Measurements from ENCODE around the gene USHBP1. TPM values are rescaled to one million over a fixed set of nuclear protein-coding genes. Genes with fewer than 3 reads are reported as not detected.

Gene USHBP1
- total RNA-seq, 1 experiment from 2014 or later: 12.3 TPM

DNA sequence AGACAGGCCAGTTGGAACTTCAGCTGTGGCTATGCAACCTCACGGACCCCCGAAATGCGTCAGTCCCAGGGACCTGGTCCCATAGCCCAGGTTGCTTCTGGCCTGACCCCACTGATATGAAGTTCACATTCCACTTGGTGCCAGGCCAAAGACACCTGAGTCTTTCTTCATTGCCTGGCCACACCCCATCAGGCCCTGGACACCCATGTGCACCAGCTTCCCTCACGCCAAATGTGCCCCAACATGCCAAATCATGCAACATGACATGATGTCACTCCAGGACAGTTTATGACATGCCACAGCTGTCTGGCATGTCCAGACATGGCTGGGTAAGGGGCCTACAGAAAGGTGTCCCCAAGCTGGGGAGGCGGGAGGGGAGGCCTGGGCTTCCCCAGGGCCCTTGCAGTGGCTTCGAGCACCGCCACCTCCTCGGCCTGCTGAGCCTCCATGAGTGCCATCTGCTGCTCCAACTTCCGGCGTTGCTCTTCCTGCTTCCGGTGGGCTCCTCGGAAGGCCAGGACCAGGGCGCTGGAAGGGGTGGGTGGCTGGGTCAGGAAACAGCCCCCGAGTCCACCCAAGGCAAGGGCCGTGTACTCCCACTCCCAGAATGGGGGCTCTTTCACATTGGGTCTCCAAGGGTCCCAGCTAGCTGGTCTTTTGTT, 14.5 kb downstream of the USHBP1 start:
- H3K4me1 Mint-ChIP-seq: peaks cover 30% of the 10 kb centered on the region
- no peaks in the 10 kb centered on the region for H3K9me3 Mint-ChIP-seq
- H3K27me3 Mint-ChIP-seq (ENCODE audit: low read depth): no peaks in the 10 kb centered on the region
- peak overlapping the region; percentile 99 for H3K27ac Mint-ChIP-seq
- TF ChIP-seq, protein P1, sequence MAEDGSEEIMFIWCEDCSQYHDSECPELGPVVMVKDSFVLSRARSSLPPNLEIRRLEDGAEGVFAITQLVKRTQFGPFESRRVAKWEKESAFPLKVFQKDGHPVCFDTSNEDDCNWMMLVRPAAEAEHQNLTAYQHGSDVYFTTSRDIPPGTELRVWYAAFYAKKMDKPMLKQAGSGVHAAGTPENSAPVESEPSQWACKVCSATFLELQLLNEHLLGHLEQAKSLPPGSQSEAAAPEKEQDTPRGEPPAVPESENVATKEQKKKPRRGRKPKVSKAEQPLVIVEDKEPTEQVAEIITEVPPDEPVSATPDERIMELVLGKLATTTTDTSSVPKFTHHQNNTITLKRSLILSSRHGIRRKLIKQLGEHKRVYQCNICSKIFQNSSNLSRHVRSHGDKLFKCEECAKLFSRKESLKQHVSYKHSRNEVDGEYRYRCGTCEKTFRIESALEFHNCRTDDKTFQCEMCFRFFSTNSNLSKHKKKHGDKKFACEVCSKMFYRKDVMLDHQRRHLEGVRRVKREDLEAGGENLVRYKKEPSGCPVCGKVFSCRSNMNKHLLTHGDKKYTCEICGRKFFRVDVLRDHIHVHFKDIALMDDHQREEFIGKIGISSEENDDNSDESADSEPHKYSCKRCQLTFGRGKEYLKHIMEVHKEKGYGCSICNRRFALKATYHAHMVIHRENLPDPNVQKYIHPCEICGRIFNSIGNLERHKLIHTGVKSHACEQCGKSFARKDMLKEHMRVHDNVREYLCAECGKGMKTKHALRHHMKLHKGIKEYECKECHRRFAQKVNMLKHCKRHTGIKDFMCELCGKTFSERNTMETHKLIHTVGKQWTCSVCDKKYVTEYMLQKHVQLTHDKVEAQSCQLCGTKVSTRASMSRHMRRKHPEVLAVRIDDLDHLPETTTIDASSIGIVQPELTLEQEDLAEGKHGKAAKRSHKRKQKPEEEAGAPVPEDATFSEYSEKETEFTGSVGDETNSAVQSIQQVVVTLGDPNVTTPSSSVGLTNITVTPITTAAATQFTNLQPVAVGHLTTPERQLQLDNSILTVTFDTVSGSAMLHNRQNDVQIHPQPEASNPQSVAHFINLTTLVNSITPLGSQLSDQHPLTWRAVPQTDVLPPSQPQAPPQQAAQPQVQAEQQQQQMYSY (CRISPR knock-in tag; IDR thresholded peaks at IDR 0.05): peak; percentile 56; the same call in 1 of the 2 replicates
- TF ChIP-seq, protein P2, sequence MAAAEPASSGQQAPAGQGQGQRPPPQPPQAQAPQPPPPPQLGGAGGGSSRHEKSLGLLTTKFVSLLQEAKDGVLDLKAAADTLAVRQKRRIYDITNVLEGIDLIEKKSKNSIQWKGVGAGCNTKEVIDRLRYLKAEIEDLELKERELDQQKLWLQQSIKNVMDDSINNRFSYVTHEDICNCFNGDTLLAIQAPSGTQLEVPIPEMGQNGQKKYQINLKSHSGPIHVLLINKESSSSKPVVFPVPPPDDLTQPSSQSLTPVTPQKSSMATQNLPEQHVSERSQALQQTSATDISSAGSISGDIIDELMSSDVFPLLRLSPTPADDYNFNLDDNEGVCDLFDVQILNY (CRISPR knock-in tag; IDR thresholded peaks at IDR 0.05): no peak
- no peak for ATAC-seq
- POLR2A ChIA-PET: no interaction called here
- H3K4me3 Mint-ChIP-seq: no peak overlapping the region
- DNase-seq (ENCODE audit: low spot score): no peak
- peaks cover 8% of the 10 kb centered on the region; the same call in 1 of the 2 replicates for H3K36me3 Mint-ChIP-seq
- CTCF ChIA-PET: interaction anchor here (1.0 to 3.8 kb wide), 4 partner anchors 10 to 198 kb away, joined by 3 to 38 read pairs (median 4); partner anchors contain the start of gene OCEL1

DNA sequence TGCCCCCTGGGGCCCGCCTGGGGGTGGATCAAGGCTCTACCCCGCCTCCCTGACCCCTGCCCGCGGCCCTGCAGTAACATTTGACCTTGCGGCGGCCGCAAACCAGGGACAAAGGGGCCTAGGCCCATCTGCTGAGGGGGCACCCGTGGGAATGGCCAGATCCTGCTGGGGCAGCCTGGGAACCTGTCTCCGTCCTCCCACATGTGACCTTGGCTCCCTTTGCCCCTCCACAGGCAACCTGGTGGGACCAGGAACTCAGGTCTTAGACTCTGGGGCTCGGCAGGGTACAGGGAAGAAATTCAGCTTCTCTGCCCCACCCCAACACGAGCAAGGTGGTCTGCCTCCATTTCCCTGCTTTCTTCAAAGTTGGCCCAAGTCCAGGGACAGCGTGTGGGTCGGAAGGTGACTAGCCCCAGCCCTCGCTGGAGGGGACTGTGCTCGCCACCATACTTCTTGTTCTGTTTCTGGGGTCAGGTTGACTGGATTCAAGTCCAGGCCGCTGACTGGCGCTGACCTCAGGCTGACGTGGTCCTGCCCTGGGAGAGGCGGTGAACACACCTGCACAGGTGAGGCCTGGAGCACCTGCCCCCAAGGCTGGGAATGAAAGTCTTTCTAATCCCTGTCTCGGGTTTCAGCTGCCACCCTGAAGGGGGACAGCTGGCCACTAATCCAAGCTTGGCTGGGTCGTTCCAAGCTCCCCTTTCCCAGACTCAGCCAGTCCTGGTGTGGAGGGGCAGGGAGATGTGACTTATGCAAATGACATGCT, 16.4 kb downstream of the USHBP1 start:
- H3K4me3 Mint-ChIP-seq: peak overlapping the region; percentile 61
- peak; percentile 81 for DNase-seq (ENCODE audit: low spot score)
- peak; percentile 65 for ATAC-seq
- no peaks in the 10 kb centered on the region for H3K27me3 Mint-ChIP-seq (ENCODE audit: low read depth)
- H3K36me3 Mint-ChIP-seq: peaks cover 5% of the 10 kb centered on the region; the same call in 1 of the 2 replicates
- no peaks in the 10 kb centered on the region for H3K9me3 Mint-ChIP-seq
- H3K27ac Mint-ChIP-seq: peak overlapping the region; percentile 99
- ChIA-PET CTCF (interaction anchor here (0.7 to 3.8 kb wide), 14 partner anchors 12 to 248 kb away, joined by 3 to 38 read pairs (median 4); partner anchors contain the start of genes BABAM1, DDA1, MRPL34 and OCEL1), POLR2A (interaction anchor here (0.5 to 1.6 kb wide), 11 partner anchors 11 to 691 kb away, joined by 3 to 11 read pairs (median 6); partner anchors contain the start of genes ANKLE1, BABAM1, OCEL1 and USE1)
- H3K4me1 Mint-ChIP-seq: peaks cover 35% of the 10 kb centered on the region
- TF ChIP-seq, protein P3, sequence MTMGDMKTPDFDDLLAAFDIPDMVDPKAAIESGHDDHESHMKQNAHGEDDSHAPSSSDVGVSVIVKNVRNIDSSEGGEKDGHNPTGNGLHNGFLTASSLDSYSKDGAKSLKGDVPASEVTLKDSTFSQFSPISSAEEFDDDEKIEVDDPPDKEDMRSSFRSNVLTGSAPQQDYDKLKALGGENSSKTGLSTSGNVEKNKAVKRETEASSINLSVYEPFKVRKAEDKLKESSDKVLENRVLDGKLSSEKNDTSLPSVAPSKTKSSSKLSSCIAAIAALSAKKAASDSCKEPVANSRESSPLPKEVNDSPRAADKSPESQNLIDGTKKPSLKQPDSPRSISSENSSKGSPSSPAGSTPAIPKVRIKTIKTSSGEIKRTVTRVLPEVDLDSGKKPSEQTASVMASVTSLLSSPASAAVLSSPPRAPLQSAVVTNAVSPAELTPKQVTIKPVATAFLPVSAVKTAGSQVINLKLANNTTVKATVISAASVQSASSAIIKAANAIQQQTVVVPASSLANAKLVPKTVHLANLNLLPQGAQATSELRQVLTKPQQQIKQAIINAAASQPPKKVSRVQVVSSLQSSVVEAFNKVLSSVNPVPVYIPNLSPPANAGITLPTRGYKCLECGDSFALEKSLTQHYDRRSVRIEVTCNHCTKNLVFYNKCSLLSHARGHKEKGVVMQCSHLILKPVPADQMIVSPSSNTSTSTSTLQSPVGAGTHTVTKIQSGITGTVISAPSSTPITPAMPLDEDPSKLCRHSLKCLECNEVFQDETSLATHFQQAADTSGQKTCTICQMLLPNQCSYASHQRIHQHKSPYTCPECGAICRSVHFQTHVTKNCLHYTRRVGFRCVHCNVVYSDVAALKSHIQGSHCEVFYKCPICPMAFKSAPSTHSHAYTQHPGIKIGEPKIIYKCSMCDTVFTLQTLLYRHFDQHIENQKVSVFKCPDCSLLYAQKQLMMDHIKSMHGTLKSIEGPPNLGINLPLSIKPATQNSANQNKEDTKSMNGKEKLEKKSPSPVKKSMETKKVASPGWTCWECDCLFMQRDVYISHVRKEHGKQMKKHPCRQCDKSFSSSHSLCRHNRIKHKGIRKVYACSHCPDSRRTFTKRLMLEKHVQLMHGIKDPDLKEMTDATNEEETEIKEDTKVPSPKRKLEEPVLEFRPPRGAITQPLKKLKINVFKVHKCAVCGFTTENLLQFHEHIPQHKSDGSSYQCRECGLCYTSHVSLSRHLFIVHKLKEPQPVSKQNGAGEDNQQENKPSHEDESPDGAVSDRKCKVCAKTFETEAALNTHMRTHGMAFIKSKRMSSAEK (CRISPR knock-in tag; IDR thresholded peaks at IDR 0.05; ENCODE audit: borderline replicate concordance): no peak
- TF ChIP-seq, protein P4, sequence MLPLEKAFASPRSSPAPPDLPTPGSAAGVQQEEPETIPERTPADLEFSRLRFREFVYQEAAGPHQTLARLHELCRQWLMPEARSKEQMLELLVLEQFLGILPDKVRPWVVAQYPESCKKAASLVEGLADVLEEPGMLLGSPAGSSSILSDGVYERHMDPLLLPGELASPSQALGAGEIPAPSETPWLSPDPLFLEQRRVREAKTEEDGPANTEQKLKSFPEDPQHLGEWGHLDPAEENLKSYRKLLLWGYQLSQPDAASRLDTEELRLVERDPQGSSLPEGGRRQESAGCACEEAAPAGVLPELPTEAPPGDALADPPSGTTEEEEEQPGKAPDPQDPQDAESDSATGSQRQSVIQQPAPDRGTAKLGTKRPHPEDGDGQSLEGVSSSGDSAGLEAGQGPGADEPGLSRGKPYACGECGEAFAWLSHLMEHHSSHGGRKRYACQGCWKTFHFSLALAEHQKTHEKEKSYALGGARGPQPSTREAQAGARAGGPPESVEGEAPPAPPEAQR (CRISPR knock-in tag; IDR thresholded peaks at IDR 0.05): no peak
- TF ChIP-seq OVOL2 (CRISPR knock-in tag; IDR thresholded peaks at IDR 0.05; ENCODE audit: borderline replicate concordance) (no peak), MXD4 (CRISPR knock-in tag; IDR thresholded peaks at IDR 0.05; ENCODE audit: borderline replicate concordance) (no peak), TCF7 (CRISPR knock-in tag; IDR thresholded peaks at IDR 0.05; ENCODE audit: low read depth) (no peak)
- TF ChIP-seq, protein P5, sequence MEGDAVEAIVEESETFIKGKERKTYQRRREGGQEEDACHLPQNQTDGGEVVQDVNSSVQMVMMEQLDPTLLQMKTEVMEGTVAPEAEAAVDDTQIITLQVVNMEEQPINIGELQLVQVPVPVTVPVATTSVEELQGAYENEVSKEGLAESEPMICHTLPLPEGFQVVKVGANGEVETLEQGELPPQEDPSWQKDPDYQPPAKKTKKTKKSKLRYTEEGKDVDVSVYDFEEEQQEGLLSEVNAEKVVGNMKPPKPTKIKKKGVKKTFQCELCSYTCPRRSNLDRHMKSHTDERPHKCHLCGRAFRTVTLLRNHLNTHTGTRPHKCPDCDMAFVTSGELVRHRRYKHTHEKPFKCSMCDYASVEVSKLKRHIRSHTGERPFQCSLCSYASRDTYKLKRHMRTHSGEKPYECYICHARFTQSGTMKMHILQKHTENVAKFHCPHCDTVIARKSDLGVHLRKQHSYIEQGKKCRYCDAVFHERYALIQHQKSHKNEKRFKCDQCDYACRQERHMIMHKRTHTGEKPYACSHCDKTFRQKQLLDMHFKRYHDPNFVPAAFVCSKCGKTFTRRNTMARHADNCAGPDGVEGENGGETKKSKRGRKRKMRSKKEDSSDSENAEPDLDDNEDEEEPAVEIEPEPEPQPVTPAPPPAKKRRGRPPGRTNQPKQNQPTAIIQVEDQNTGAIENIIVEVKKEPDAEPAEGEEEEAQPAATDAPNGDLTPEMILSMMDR (IDR thresholded peaks at IDR 0.05): no peak
- TF ChIP-seq, protein P6, sequence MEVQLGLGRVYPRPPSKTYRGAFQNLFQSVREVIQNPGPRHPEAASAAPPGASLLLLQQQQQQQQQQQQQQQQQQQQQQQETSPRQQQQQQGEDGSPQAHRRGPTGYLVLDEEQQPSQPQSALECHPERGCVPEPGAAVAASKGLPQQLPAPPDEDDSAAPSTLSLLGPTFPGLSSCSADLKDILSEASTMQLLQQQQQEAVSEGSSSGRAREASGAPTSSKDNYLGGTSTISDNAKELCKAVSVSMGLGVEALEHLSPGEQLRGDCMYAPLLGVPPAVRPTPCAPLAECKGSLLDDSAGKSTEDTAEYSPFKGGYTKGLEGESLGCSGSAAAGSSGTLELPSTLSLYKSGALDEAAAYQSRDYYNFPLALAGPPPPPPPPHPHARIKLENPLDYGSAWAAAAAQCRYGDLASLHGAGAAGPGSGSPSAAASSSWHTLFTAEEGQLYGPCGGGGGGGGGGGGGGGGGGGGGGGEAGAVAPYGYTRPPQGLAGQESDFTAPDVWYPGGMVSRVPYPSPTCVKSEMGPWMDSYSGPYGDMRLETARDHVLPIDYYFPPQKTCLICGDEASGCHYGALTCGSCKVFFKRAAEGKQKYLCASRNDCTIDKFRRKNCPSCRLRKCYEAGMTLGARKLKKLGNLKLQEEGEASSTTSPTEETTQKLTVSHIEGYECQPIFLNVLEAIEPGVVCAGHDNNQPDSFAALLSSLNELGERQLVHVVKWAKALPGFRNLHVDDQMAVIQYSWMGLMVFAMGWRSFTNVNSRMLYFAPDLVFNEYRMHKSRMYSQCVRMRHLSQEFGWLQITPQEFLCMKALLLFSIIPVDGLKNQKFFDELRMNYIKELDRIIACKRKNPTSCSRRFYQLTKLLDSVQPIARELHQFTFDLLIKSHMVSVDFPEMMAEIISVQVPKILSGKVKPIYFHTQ (CRISPR knock-in tag; IDR thresholded peaks at IDR 0.05): no peak
- TF ChIP-seq, protein P7, sequence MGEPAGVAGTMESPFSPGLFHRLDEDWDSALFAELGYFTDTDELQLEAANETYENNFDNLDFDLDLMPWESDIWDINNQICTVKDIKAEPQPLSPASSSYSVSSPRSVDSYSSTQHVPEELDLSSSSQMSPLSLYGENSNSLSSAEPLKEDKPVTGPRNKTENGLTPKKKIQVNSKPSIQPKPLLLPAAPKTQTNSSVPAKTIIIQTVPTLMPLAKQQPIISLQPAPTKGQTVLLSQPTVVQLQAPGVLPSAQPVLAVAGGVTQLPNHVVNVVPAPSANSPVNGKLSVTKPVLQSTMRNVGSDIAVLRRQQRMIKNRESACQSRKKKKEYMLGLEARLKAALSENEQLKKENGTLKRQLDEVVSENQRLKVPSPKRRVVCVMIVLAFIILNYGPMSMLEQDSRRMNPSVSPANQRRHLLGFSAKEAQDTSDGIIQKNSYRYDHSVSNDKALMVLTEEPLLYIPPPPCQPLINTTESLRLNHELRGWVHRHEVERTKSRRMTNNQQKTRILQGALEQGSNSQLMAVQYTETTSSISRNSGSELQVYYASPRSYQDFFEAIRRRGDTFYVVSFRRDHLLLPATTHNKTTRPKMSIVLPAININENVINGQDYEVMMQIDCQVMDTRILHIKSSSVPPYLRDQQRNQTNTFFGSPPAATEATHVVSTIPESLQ (CRISPR knock-in tag; IDR thresholded peaks at IDR 0.05): no peak
- TF ChIP-seq, protein P8, sequence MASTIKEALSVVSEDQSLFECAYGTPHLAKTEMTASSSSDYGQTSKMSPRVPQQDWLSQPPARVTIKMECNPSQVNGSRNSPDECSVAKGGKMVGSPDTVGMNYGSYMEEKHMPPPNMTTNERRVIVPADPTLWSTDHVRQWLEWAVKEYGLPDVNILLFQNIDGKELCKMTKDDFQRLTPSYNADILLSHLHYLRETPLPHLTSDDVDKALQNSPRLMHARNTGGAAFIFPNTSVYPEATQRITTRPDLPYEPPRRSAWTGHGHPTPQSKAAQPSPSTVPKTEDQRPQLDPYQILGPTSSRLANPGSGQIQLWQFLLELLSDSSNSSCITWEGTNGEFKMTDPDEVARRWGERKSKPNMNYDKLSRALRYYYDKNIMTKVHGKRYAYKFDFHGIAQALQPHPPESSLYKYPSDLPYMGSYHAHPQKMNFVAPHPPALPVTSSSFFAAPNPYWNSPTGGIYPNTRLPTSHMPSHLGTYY (CRISPR knock-in tag; IDR thresholded peaks at IDR 0.05): no peak

Measured in WTC11 (cell line).